Activated T-helper 1 cell treated with anti-CD3 and anti-CD28 coated beads, Interleukin-12 subunit alpha, Interleukin-12 subunit beta, Interleukin-2, Interleukin-4 antibody, amounts not matched to agents 30 ng/mL and 10 ng/mL and 1 ng/mL, durations not matched to agents 14 hours and 24 hours and 36 hours (primary cell): ENCODE results near the gene JMJD7. TPM values are rescaled to one million over a fixed set of nuclear protein-coding genes. Genes with fewer than 3 reads are reported as not detected.

ENCODE experiments used
- DNase-seq: peaks from one replicate; pipeline ENCODE4 v3.0.0; 2021; ENCODE audit warnings: low spot score
- H3K27ac Mint-ChIP-seq: one replicate; pipeline ENCODE4 v1.8.0; 2021; ENCODE audit warnings: mild to moderate bottlenecking, mixed read lengths
- H3K27me3 Mint-ChIP-seq: one replicate; pipeline ENCODE4 v1.8.0; 2022; ENCODE audit warnings: mild to moderate bottlenecking, moderate library complexity, mixed read lengths; ENCODE audit not compliant: insufficient read depth
- H3K36me3 Mint-ChIP-seq: one replicate; pipeline ENCODE4 v1.8.0; 2021; ENCODE audit warnings: low read depth, mixed read lengths
- H3K4me1 Mint-ChIP-seq: one replicate; pipeline ENCODE4 v1.8.0; 2021; ENCODE audit warnings: low read depth, mixed read lengths
- H3K4me3 Mint-ChIP-seq: one replicate; pipeline ENCODE4 v1.8.0; 2021; ENCODE audit warnings: mild to moderate bottlenecking, moderate library complexity, mixed read lengths
- H3K9me3 Mint-ChIP-seq: one replicate; pipeline ENCODE4 v1.8.0; 2021; ENCODE audit warnings: mixed read lengths
- intact Hi-C: fragments of 100-400 bp; cut with micrococcal nuclease; formaldehyde crosslinking; loops from one replicate; pipeline ENCODE4 v1.15.1; 2024
- total RNA-seq: library from RNA; stranded (reverse); gene quantifications from 2 replicates; pipeline ENCODE4 v1.2.3, GENCODE V29; 2022

Gene JMJD7
- total RNA-seq, 1 donor from 2014 or later, result 17.8 TPM

DNA sequence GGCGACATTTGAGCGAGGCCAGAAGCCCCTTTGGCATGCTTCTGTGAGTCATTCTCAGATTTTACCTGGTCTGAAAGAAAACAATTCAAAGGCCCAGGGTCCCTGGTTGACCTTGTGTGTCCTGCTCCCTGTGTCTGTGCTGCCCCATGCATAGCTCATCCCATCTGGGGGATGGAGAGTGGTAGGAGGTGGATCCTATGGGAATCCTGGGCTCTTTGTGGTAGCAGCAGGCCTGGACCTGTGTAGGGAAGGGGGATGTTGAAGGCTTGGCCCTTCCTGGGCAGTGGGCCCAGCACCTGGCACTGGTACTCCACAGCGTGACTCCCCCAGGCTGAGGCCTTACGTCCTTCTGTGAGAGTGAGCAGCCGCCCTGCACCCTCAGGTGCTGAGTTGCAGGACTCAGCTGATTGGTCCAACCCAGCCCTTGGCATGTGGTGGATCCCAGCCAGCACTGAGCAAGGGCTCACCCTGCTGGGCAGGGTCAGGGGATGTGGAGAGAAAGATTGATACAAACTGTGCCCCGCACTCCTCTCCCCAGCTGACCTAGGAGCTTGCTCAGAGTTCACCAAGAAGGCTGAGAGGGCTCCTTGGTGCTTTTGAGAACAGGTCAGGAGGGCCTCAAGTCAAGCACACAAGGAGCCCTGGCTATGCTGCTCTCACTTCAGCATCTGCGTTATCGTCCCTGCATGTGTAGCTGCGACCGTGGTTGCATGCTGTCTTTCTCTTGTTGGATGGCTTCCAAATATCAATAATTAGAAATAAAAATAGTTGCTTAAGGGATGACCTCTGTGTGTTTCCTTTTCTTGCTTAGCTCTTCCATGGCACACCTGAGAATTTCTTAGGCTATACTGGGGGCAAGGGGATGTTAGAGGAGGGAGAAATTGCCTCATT lies 21.4 kb upstream of the JMJD7 start:
- Mint-ChIP-seq H3K36me3 (no peaks in the 10 kb centered on the region), H3K27ac (no peak overlapping the region), H3K4me3 (no peak overlapping the region), H3K4me1 (peaks cover 27% of the 10 kb centered on the region), H3K27me3 (no peaks in the 10 kb centered on the region), H3K9me3 (no peaks in the 10 kb centered on the region)
- intact Hi-C loops, result no loop called here
- DNase-seq, result no peak

DNA sequence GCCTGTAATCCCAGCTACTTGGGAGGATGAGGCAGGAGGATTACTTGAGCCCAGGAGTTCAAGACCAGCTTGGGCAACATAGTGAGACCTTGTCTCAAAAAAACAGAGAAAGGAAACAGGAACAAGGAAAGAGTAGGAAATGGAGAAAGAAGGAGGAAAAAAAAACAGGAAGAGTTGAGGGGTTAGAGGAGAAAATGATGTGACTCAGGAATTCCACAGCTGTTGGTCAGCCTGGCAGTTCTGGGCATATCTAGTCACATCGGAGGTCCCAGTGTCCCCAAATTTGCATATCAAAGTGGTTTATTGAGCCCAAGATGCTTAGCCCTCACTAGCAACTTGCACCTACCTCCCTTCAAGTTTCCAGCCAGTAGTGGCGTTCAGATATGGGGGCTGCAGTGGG lies 18.8 kb upstream of the JMJD7 start:
- Mint-ChIP-seq H3K9me3 (no peaks in the 10 kb centered on the region), H3K4me3 (no peak overlapping the region), H3K27ac (no peak overlapping the region), H3K27me3 (no peaks in the 10 kb centered on the region), H3K36me3 (no peaks in the 10 kb centered on the region), H3K4me1 (peaks cover 33% of the 10 kb centered on the region)
- intact Hi-C loops, result no loop called here
- DNase-seq, result no peak

DNA sequence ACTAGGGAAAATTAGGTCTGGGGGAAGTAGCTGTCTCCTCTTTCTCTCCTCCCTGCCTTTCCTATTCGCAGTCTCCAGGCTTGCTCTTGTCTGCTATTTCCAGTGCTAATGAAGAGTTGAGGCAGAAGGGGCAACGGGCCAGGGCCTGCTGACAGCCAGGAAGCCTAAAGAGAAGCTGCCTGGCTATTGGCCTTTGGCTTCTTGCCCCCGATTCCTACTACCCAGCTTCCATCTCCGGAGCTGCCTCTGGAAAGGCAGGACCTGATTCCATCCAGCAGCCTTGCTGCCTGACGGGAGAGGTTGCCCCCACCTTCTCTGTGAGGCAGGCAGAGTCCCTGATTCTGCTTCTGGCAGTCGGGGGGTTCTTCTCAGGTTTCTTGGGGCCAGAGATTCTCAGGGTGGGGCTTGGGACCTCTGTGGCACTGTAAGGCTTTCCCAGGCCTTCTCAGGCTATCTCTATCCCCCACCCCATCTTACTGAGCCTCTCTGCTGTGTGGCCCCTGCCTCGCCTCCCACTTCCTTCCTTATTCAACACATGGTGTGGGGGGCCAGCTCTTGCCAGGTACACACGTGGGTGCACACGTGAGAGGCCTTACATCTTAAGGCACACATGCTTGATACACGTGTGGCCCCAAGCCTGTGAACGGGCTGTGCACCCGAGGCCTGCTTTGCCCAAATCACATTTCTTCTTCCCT lies 18.2 kb upstream of the JMJD7 start:
- Mint-ChIP-seq H3K9me3 (no peaks in the 10 kb centered on the region), H3K36me3 (no peaks in the 10 kb centered on the region), H3K4me3 (no peak overlapping the region), H3K27ac (no peak overlapping the region), H3K27me3 (no peaks in the 10 kb centered on the region), H3K4me1 (peaks cover 28% of the 10 kb centered on the region)
- intact Hi-C loops, result loop anchor here (2.0 to 5.0 kb wide), 2 partner anchors 19 to 267 kb away; partner anchors contain the start of gene RPAP1
- no peak for DNase-seq

DNA sequence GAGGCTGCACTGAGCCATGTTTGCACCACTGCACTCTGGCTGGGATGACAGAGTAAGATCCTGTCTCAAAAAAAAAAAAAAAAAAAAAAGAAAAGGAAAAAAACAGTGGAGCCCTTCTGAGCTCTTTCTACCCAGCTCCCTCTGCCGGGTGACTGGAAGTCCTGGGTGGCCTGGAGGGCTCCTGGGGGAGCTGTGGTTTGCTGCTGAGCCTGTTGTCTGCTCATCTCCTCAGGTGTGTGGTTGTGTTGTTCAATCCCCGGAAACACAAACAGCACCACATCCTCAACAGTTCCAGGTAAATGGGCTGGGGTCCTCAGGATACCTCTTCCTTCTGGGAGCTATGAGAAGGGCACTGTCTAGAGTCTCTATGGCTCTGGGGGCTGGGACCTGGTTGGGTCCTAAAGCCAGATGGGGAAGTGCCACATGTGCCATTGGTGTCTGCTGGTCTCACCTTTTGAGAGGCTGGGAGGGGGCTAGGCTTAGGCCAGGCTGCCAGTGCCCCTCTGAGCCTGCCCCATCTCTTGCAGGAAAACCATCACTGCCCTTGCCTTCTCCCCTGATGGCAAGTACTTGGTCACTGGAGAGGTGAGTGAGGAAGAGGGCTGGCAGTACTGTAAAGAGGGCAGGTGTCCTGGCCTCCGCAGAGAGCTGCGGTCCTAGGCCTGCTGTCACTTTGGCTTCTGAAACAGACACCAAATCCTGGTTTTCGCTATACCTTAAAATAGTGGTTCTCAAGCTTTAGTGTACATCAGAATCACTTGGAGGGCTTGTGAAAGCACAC lies 17.1 kb upstream of the JMJD7 start:
- no peak for DNase-seq
- no peaks in the 10 kb centered on the region for H3K9me3 Mint-ChIP-seq
- H3K36me3 Mint-ChIP-seq, result peaks cover 2% of the 10 kb centered on the region
- H3K27ac Mint-ChIP-seq, result no peak overlapping the region
- H3K4me1 Mint-ChIP-seq, result peaks cover 24% of the 10 kb centered on the region
- peak overlapping the region; percentile 6 for H3K4me3 Mint-ChIP-seq
- intact Hi-C loops, result loop anchor here (1.0 to 5.0 kb wide), 9 partner anchors 17 to 345 kb away; partner anchors contain the start of genes JMJD7, MAPKBP1 and RPAP1
- H3K27me3 Mint-ChIP-seq, result no peaks in the 10 kb centered on the region

DNA sequence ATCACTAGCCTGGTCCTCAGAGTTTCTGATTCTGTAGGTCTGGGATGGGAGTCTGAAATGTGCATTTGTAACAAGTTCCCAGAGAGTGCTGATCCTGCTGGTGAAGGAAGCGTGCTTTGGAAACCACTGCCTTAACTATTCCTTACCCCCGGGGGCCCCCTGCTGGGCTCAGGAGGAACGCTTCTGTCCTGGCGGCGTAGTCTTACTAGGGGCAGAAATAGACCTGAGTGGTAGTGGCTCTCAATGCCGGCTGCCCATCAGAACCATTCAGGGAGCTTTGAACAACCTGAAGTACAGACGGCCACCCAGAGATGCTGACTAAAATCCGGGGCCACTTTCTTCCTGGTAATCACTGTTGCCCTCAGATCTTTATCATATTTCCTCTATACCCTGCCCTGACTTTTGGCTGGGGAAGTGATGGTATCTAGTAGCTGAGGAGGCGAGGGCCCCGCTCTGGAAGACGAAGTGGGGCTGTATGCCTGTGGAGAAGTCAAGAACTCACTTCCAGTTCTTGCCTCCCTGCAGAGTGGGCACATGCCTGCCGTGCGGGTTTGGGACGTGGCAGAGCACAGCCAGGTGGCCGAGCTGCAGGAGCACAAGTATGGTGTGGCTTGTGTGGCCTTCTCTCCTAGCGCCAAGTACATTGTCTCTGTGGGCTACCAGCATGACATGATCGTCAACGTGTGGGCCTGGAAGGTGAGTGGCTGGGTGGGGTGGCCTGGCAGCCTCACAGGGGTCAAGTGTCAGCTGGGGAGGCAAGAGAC lies 16.3 kb upstream of the JMJD7 start:
- no peaks in the 10 kb centered on the region for H3K27me3 Mint-ChIP-seq
- DNase-seq, result peak; percentile 61
- intact Hi-C loops, result loop anchor here (1.0 to 5.0 kb wide), 9 partner anchors 17 to 345 kb away; partner anchors contain the start of genes JMJD7, MAPKBP1 and RPAP1
- H3K4me3 Mint-ChIP-seq, result no peak overlapping the region
- no peaks in the 10 kb centered on the region for H3K9me3 Mint-ChIP-seq
- H3K4me1 Mint-ChIP-seq, result peaks cover 24% of the 10 kb centered on the region
- H3K27ac Mint-ChIP-seq, result no peak overlapping the region
- peaks cover 6% of the 10 kb centered on the region for H3K36me3 Mint-ChIP-seq

DNA sequence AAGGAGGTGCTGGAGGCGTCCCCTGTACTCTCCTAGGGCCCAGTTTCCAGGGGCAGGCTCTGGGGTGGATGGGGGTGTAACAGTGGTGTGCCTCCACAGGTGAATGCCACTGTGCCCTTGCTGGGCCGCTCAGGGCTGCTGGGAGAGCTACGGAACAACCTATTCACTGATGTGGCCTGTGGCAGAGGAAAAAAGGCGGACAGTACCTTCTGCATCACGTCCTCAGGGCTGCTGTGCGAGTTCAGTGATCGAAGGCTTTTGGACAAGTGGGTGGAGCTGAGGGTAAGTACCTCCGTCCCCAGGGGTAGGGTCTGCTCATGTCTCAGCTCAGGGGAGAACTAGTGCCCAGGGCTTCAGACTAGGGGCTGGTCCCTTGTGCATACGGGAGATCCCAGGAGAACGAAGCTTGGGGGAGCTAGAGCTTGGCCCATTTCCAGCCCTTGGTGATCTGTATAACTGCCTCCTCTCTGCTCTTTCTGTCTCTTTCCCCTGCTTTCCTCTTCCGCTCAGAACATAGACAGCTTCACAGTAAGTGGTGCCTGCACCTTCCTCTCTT lies 15.0 kb upstream of the JMJD7 start:
- intact Hi-C loops, result loop anchor here (5.0 kb wide), 1 partner anchor 271 kb away; the partner anchor contains the start of gene RPAP1
- H3K27me3 Mint-ChIP-seq, result no peaks in the 10 kb centered on the region
- no peak overlapping the region for H3K27ac Mint-ChIP-seq
- no peak for DNase-seq
- H3K4me3 Mint-ChIP-seq, result no peak overlapping the region
- peaks cover 24% of the 10 kb centered on the region for H3K4me1 Mint-ChIP-seq
- no peaks in the 10 kb centered on the region for H3K9me3 Mint-ChIP-seq
- peaks cover 10% of the 10 kb centered on the region for H3K36me3 Mint-ChIP-seq

DNA sequence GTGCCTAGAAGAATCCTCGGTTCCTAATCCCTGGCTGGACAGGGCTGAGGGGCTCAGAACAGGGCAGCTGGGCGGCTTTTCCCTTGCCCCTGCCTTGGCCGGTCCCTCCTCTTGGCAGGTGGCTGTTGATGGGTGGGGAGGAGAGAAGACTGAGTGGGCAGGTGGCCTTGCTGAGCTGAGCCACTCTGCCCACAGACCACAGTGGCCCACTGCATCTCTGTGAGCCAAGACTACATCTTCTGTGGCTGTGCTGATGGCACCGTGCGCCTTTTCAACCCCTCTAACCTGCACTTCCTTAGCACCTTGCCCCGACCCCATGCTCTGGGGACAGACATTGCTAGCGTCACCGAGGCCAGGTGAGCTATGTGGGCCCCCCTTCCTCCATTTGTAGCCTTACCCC lies 14.5 kb upstream of the JMJD7 start:
- Mint-ChIP-seq H3K27ac (no peak overlapping the region), H3K9me3 (no peaks in the 10 kb centered on the region), H3K4me3 (no peak overlapping the region), H3K36me3 (peaks cover 10% of the 10 kb centered on the region), H3K4me1 (peaks cover 24% of the 10 kb centered on the region), H3K27me3 (no peaks in the 10 kb centered on the region)
- no peak for DNase-seq
- intact Hi-C loops, result loop anchor here (5.0 kb wide), 1 partner anchor 271 kb away; the partner anchor contains the start of gene RPAP1

DNA sequence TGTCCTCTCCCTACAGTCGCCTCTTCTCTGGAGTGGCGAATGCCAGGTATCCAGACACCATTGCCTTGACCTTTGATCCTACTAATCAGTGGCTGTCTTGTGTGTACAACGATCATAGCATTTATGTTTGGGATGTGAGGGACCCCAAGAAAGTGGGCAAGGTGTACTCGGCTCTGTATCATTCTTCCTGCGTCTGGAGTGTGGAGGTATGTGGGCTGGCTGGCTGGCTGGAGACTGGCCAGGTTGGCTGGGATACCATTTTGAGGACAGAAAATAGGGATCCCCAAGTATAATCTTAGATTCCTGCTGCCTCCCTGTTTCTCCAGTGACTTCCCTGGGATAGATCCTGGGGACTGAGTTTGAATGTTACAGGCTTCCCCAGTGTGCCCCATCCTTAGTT lies 13.4 kb upstream of the JMJD7 start:
- no peaks in the 10 kb centered on the region for H3K27me3 Mint-ChIP-seq
- no peaks in the 10 kb centered on the region for H3K9me3 Mint-ChIP-seq
- peaks cover 13% of the 10 kb centered on the region for H3K36me3 Mint-ChIP-seq
- peaks cover 24% of the 10 kb centered on the region for H3K4me1 Mint-ChIP-seq
- DNase-seq, result no peak
- no peak overlapping the region for H3K27ac Mint-ChIP-seq
- intact Hi-C loops, result loop anchor here (5.0 kb wide), 1 partner anchor 272 kb away; the partner anchor contains the start of gene RPAP1
- H3K4me3 Mint-ChIP-seq, result no peak overlapping the region

DNA sequence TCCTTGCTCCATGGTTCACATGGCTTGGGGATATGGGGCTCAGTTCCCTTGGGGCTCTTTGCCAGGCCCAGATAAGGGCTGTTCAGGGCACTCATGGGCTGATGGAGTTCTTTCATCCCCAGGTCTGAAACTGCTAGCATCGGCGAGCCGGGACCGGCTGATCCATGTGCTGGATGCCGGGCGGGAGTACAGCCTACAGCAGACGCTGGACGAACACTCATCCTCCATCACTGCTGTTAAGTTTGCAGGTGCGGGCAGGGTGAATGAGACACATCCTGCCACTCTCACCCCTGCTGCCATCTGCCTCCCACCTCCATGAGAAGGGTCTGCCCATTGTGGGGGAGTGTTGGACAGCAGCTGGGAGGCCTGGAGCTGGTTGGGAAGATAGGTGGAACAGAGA lies 11.1 kb upstream of the JMJD7 start:
- H3K9me3 Mint-ChIP-seq, result no peaks in the 10 kb centered on the region
- intact Hi-C loops, result no loop called here
- H3K27ac Mint-ChIP-seq, result no peak overlapping the region
- H3K4me3 Mint-ChIP-seq, result no peak overlapping the region
- DNase-seq, result no peak
- H3K36me3 Mint-ChIP-seq, result peaks cover 17% of the 10 kb centered on the region
- peaks cover 4% of the 10 kb centered on the region for H3K4me1 Mint-ChIP-seq
- H3K27me3 Mint-ChIP-seq, result no peaks in the 10 kb centered on the region

DNA sequence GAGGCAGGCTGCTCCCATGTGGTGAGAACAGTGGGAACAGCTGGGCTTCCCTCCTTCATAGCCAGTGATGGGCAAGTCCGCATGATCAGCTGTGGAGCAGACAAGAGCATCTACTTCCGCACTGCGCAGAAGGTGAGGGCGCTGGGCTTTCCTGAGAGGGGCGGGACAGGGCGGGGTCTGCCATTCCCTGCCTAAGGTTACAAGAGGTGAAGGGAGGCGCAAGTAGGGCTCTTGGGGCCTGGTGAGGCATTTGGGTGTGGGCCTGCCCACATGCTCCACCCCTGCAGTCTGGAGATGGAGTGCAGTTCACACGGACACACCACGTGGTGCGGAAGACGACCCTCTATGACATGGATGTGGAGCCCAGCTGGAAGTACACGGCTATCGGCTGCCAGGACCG lies 10.6 kb upstream of the JMJD7 start:
- Mint-ChIP-seq H3K36me3 (peaks cover 17% of the 10 kb centered on the region), H3K27me3 (no peaks in the 10 kb centered on the region), H3K4me1 (no peaks in the 10 kb centered on the region), H3K4me3 (no peak overlapping the region), H3K9me3 (no peaks in the 10 kb centered on the region), H3K27ac (no peak overlapping the region)
- no peak for DNase-seq
- intact Hi-C loops, result no loop called here

DNA sequence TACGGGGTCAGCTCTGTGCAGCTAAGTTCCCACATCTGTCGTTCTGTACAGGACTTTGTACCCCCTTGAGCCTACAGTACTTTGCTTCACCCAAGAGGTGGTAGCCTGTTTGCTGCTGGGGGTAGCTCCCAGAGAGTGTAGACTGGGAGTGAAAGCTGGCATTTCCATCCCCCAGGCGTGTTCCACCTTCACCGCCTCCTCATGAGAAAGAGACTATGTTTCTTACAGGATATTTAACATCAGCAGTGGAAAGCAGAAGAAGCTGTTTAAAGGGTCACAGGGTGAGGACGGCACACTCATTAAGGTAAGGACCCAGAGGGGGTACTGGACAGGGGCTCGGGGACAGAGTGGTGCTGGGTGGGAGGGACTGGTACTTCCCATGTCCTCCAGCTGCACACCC lies 10.1 kb upstream of the JMJD7 start:
- intact Hi-C loops, result no loop called here
- Mint-ChIP-seq H3K4me1 (no peaks in the 10 kb centered on the region), H3K9me3 (no peaks in the 10 kb centered on the region), H3K27ac (no peak overlapping the region), H3K4me3 (no peak overlapping the region), H3K27me3 (no peaks in the 10 kb centered on the region), H3K36me3 (peaks cover 17% of the 10 kb centered on the region)
- no peak for DNase-seq
